ENCODE data around the gene ANO2.

DNA sequence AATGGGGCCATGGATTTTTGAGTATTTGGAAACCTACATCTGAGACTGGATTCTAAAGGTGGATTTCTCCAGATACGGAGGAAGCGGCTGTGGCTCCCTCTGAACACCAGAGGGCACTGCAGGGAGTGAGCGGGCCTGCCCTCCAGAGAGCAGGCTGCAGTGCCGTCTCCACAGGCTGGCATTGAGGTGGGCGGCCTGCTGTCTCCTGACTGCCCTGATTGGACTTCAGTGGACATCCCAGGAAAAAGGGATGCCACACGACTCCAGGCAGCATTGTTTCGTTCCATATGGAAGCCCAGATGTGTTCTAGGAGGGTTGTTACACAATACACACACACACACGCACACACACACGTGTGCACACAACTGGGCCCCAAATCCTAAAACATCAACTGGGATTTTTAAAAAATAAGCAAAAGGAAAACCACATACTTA is 20.9 kb upstream of the ANO2 start:
- TF ChIP-seq, protein P1, sequence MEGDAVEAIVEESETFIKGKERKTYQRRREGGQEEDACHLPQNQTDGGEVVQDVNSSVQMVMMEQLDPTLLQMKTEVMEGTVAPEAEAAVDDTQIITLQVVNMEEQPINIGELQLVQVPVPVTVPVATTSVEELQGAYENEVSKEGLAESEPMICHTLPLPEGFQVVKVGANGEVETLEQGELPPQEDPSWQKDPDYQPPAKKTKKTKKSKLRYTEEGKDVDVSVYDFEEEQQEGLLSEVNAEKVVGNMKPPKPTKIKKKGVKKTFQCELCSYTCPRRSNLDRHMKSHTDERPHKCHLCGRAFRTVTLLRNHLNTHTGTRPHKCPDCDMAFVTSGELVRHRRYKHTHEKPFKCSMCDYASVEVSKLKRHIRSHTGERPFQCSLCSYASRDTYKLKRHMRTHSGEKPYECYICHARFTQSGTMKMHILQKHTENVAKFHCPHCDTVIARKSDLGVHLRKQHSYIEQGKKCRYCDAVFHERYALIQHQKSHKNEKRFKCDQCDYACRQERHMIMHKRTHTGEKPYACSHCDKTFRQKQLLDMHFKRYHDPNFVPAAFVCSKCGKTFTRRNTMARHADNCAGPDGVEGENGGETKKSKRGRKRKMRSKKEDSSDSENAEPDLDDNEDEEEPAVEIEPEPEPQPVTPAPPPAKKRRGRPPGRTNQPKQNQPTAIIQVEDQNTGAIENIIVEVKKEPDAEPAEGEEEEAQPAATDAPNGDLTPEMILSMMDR (conservative IDR thresholded peaks at IDR 0.05; ENCODE audit: low read depth, low read length): peak; percentile 69
- TF ChIP-seq EZH2 (IDR thresholded peaks at IDR 0.05; ENCODE audit: low read length, unreplicated experiment): no peak
